ENCODE results near the gene HOXD4.

DNA sequence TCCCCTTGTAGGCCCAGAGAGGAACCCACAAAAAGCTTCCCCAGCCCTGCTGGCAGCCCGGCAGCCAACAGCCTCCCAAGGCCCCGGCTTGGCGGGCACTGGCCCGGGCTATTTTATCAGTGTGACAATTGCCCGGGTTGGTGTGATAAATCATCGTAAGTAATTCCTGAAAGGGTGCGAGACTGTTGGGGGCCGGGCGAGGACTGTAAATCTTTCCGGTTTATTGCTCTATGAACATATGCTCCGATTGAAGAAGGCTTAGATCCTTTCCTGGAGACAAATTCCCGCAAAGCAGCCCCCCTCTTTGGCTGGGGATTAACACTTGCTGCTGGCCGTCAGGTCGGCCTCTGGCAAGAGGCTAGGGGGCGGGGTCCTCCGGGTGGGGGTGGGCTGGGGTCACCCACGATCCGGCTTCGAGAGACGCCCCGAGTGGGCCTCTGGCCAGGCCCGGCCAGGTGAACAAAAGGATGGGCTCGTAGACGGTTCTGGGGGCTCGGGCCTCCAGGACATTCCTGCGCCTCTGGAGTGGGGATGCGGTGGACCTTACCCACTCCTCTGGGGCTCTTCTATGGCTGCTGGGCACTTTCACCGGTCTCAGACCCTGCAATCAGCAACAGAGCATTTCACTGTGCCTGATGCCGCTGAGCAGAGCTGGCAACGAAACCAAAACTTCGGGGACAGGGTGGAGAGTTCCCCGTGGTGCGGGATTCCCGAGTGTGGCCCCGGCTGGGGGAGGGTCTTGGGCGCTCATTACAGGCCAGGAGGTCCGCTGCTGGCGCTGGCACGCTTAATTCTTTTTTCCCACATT lies 7.7 kb downstream of the HOXD4 start:
- TF ChIP-seq POLR2AphosphoS5 (IDR thresholded peaks at IDR 0.05) (no peak), POLR2A (IDR thresholded peaks at IDR 0.05) (no peak)
- TF ChIP-seq, protein P1, sequence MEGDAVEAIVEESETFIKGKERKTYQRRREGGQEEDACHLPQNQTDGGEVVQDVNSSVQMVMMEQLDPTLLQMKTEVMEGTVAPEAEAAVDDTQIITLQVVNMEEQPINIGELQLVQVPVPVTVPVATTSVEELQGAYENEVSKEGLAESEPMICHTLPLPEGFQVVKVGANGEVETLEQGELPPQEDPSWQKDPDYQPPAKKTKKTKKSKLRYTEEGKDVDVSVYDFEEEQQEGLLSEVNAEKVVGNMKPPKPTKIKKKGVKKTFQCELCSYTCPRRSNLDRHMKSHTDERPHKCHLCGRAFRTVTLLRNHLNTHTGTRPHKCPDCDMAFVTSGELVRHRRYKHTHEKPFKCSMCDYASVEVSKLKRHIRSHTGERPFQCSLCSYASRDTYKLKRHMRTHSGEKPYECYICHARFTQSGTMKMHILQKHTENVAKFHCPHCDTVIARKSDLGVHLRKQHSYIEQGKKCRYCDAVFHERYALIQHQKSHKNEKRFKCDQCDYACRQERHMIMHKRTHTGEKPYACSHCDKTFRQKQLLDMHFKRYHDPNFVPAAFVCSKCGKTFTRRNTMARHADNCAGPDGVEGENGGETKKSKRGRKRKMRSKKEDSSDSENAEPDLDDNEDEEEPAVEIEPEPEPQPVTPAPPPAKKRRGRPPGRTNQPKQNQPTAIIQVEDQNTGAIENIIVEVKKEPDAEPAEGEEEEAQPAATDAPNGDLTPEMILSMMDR (IDR thresholded peaks at IDR 0.05): no peak
